ENCODE measurements around the gene SLIT3.

The SLIT3 gene

DNA sequence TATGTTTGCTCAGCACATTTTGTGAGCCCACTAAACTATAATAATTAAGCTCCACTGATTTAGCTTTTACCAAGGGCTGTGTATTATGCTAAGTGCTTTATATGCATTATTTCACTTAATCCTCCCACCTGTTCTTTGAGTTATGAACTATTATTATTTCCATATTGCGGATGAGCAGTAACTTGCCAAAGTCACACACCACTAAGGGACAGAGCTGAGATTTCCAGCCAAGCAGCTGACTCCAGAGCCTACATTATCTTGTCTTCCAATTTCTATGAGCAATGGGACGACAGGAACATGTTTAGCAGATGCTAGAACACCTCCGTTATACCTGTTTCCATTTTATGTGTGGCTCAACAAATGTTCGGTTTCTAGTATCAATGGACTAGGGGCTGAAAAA lies 484.3 kb downstream of the SLIT3 start:
- no peak for DNase-seq

DNA sequence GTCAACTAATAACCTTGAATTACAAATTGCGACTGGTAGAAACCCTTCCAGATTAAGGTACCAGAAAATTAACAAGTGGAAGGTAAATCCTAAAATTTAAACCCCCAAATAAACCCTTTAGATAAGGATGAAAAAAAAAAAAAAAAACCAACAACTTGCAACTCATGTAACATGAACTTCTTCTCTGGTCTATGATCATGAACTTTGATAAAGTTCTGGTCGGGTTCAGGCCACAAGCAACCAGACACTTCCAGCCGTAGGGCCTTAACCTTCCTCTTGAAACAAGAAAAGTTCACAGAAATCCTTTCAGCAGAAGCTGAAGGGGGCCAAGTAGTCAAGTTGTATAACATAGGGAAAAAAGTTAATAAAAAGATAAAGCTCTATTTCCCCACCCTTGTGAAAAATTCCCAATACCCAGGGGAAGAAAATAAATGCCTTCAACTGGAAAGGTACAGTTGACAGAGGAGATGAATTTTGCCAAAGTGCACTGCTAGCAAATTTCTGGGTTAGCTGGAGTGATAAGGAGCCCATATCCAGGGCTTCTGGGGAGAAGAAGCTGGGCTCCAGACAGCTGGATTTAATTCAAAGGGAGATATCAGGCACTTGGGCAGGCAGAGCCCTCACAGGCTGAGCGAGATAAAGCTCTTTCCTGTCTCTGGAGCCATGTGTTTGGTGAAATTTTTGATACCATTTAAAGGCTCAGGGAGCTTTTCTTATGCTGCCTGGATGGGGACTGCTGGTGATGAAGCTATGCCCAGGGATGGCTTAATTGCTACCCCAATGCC lies 487.6 kb downstream of the SLIT3 start:
- DNase-seq = no peak

DNA sequence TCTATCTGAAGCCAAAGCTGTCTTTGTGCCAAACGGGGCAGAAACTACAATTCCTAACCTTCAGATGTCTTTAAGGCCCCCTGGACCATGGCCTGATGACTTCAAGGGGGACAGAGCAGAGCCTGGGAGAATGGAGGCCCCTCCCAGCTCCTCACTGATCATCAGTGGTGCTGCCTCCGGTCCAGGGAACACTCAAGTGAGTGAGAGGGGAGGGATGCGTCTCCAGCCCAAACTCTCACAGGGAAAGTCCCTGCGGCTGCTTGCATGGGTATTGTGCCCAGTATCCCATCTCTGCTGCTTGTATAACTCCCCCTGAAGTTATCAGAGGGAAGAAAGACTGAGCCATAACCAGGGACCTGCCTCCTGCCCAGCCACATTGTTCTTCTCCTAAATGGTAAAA lies 490.3 kb downstream of the SLIT3 start:
- DNase-seq = no peak

DNA sequence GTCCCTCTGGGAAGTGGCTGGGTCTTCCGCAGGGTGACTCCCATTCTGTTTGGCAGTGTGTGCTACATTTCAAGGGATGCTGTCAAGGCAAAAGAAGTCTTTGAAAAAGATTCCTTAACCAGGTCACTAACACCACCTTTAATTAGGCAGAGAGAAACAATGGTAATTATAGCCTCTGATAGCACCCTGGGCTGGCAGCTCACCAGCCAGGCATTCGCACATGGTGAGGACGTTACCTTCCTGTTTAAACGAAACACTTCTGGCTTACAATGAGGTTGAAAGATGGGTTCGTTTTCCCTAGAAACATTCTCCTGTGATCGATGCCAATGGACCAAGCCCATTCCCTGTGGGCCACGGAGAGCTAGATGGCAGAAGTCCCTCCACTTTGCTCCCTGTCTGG lies 491.7 kb downstream of the SLIT3 start:
- no peak for DNase-seq

DNA sequence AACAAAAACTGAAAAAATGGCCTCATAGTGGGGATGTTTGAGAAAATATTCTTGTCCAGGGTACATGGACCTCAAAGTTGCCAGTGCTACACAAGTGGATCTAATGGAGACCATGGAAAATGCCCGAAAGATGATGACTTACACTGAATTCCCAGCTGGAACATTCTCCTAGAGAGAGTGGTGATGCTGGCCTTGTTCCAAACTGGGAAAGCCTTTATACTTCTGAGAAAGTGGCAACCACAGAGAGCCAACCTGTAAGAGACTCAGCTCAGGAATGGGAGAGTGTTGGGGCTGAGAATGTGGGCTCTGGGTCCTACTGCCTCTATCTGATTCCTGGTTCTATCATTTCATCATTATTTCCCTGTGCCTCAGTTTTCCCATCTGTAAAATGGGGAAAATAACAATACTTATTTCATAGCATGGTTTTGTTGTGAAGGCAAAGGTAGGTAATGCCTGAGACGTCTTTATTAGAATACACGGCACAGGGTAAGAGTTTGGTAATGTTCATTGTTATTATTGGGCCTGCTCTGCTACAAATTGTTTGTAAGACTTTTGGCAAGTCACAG lies 492.8 kb downstream of the SLIT3 start:
- DNase-seq = no peak

DNA sequence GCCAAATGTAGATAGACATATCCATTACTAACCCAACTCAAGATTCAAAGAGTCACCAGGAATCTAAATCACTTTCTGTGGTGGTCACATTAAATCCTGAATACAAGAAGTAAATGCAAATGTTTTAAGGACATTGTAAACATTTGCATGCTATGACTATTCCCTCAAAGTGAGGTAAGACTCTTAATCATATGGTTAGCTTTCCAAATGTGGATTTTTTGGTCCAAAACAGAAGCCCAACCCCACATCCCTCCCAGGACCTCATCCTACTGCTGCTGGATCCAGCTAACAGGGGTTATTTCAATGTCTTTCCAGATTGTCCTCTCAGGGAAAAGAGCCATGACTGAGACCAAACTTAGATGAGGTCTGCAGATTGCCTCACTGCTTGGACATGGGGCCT lies 493.7 kb downstream of the SLIT3 start:
- DNase-seq = no peak

DNA sequence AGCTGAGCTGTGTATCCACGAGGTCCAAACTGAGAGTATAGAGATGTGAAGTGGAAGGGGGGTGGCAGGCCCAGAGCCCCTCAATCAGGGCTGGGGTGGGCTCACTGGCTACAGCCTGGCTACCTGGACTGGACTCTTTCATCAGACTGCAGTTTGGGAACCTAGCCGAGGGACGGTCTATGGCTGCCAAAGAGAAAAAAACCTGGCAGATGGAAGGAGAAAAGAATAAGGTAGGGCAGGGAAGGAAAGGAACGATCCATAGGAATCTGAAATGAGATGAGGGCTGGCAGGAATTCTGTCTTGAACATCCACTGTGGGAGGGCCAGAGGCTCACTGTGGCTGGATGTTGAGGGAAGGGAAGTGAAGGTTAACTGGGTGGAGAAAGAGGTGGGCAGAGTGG lies 497.4 kb downstream of the SLIT3 start:
- DNase-seq = no peak

DNA sequence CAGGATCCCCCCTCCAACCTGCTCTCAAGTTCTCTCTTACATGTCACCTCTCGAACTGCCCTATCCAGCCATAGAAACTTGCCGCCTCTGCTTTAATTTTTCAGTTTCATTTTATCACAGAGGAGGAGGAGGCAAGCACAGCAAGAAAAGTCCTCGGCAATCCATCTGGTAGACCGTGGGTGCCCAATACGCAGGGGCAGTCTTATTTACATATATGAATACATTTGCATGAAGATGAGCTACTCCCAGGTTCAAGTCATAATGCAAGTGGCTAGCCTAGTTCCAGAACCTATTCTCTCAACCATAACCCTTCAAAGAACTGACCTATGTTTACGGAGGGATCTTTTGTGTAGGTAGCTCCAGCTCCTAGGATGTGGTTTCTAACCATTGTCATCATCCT lies 498.6 kb downstream of the SLIT3 start:
- DNase-seq = no peak

DNA sequence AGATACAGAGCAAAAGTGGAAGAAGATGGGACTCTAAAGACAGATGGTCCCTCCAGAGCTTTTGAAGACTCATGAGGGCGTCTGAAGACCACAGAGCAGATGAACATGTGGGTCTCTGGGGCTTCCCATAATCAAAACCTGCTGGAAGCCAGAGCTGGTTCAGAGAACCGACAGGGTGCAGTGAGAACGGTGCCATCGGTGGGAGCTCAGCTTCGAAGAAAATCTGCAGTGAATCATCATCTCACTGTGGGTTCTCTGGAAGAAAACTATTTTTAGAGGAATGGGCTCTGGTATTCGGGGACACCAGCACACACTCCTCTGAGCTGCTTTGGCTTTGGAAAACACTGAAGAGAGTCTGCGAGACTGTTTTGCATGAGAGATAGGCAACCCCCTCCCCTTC lies 499.4 kb downstream of the SLIT3 start:
- no peak for DNase-seq

DNA sequence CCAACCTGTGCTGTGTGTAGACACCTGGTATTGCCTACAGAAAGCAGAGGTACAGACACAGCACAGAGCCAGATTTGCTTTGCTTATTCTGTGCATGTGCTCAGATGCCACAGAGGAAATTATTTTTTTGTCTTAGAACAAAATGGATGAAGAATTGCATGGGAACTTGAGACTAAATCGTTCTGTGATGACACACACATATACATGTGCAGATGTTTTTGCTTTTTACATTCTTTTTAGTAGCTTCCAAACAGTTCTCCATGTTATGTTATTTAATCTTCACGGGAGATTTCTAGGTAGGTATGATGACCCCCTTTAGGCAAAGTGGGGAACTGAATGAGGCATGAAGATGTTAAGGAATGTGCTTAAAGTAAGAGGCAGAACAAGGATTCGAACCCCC lies 500.2 kb downstream of the SLIT3 start:
- DNase-seq = no peak

DNA sequence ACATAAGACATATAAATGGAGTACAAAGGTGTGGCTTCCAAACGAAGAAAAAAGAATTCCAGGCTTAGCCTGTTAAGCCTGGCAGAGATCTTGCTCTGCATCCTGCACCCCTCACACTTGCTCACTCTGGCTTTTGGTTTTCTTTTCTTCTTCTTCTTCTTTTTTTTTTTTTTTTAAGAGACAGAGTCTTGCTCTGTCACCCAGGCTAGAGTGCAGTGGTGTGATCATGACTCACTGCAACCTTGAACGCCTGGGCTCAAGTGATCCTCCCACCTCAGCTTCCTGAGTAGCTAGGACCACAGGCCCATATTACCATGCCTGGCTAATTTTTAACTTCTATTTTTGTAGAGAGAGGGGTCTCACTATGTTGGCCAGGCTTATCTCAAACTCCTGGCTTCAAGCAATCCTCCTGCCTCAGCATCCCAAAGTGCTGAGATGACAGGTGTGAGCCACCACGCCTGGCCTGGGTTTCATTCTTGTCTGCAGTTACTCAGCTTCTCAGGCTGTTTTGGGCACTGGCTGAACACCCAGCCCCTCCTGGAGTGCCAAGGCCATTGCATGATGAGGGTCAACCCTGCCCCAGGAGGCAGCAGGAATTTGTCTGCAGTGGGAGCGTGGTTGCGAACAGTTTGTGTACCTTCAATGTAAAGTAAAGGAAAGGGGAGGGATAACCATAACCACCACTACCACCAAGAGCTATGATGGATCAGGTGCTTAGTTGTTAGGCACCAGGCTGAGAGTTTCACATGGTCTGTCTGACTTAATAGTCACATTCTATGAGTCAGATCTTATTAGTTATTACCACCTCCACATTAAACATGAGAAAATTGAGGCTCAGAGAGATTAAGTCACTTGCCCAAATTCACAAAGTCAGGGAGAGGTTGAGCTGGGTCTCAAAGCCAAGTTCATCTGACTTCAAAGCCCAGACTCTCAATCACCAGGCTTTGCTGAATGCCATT lies 502.6 kb downstream of the SLIT3 start:
- DNase-seq = no peak

DNA sequence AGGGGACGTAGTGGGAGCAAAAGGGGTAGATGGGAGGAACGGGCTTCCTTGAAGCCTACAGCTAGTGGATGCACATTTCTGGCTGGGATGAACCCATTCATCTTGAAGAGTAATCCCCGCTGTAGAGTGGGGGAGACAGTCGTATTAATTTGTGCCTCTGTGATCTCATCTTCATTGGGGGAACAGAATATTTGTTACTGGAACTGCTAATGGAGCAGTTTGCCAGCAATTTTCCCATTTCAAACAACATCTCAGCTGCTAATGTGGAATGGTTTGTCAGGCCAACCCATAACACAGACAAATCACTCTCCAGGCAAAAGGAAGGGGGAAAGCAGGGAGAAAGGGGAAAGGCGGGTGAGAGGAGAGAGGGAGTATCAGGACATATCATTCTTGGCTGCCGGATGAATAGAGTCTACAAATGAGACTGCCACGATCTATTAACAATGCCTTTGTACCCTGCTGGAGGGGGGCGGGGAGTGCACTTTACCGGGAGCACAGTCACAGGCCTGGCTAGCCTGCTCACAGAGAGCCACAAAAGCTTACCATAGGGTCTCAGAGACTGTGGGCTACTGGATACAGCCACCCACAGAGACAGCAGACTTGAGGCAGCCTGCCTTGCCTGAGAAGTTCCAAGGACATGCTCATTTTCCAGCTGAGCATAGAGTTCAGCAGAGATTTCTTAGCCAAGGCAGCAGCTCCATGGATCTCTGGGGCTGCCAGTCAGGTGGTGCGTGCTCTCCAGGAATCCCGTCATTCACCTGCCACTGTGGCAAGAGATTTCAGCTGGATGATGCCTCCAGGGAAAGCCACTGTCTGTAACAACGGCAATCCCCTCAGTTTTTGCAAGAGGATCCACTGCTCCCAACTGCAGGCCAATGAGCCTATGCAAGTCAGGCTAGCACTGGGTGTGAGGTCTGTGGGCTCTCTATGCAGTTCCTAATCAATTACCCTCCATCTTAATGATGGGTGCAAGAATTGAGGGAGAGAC lies 504.1 kb downstream of the SLIT3 start:
- no peak for DNase-seq

DNA sequence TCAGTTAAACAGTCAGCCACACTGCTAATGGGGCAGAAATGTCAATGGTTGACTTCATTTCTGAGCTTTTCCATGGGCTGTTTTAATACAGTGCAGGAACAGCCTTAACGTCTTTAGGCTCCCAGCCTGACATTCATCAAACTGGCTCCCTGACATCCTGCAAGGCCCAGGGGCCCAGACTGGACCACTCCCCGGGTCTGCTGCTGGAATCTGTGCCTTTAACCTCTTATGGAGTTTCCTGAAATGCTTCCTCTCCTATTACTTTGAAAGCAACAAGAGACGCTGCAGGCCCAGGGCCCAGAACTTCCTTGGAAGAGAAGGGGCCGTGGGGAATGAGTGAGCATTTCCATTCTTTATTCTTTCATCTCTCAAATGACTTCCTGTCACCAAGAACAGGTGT lies 504.9 kb downstream of the SLIT3 start:
- DNase-seq = peak; percentile 51

DNA sequence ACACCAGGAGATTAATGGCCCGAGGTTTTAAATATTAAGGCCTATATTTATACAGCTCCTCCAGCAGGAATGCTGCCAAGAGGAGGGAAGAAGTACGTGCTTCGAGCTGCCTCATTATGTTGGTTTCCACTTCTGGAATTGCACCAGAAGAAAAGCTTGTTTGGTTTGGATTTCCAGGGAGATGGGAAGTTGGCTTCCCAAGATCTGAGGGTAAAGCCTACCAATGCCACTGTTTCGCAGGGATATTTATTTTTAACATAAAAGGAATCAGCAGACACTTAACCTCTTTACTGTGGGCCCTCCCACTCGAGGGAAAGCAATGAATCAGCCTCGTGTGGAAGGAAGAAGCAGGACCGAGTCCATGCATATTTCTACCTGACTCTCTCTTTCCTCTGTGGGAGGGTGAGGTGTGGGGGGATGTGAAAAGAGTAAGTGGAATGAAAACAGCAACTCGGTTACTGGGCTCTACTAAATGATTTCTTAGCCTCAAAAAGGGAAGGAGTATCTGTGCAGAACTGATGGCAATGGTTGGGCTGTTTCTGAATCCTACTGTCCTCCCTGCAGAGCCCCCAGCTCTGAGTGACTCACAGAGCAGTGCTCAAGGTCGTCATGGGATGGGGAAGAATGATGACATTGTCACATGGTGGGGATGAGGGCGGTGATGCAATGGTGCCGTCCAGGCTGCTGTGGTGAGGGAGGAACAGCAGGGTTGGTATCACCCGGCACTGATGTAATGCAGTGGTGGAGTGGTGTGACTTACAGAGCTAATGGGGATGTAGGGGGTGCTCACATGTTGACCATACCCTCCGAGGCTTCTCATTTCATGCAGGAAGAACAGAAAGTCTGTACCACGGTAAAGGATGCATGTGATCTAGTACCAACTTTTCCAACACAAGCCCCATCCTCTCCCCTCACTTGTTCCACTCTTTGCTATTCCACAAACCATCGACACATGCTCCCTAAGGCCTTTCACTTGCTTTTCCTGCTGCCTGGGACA lies 506.8 kb downstream of the SLIT3 start:
- DNase-seq = peak; percentile 57

DNA sequence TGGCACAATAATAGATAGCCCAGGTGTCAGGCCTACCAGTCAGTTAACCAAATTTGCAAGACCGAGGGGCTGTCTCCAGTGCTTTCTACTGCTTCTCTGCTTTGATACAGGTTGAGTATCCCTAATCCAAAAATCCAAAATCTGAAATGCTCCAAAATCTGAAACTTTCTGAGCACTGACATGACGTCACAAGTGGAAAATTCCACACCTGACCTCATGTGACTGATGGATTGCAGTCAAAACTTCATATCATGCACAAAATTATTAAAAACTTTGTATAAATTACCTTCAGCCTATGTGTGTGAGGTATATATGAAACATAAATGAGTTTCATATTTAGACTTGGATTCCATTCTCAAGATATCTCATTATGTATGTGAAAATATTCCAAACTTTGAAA lies 508.3 kb downstream of the SLIT3 start:
- DNase-seq = no peak

DNA sequence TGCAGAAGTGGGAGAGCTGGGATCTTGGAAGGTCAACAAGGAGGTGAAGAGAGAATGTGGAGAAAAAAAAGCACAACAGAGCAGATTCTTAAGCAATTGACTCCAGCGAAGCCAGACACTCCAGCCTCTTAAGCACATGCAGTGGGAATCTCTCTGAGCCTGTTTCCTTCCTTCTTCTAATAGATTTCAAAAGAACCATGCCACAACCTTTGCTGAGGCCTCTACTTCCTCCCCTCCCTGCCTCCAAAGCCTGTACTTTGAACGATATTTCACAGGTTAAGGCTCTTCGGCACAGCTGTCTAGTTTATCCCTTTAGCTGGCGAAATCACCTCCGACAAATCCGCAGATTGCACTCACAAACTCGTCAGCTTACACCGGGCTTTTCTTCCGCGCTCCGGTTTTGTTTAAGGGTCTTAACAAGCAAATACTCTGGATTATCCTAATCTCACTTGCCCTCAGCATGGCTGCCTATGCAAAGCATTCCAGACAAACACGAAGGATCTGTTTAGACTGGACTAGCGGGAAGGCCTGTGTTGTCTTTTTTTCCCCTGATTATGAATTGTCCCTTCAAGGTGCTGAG lies 510.2 kb downstream of the SLIT3 start:
- no peak for DNase-seq

DNA sequence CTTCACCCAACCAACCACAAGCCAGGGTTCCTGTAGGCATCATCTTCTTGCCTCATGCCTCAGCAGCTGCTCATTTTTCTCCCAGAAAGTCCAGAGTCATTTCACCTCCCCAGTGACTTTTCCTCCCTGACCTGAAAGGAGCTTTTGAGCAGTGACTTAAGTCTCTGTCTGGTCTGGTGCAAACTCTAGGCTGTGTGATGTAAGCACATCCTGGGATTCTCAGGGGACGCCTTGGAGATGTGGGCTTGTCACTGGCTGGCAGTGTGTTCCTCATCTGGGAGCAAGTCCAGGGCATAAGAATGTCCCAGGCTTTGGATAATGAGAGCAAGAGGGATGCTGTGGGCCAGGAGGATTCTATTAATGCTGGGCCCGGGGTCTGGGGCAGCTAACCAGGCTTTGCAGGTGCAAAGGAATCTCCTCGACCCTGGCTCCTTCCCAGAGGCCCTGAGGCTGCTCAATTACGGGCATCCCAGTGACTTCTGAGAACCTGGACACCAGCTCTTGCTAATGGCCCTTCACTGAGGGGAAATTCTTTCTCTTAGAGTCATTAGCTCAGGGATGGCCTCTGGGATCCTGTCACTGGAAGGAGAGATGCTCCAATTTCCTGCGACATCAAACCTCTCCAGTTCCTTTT lies 510.8 kb downstream of the SLIT3 start:
- DNase-seq = no peak

DNA sequence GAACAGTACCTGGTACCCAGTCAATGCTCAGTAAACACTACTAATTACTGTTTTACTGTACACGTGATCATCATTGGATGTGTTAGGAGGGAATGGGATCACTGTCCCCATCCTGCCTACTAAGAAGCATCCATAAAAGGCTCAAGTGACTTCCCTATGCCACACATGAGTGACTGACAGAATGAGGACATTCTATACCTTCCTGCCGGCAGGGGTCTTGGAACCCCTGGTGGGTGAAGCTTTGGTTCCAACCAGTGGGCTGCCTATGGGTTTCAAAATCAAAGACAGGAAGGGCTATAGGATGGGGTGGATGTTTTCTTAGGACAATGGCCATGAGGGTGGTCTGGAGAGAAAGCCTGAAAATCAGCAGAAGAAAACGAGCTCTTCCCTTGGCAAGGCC lies 512.2 kb downstream of the SLIT3 start:
- DNase-seq = no peak

DNA sequence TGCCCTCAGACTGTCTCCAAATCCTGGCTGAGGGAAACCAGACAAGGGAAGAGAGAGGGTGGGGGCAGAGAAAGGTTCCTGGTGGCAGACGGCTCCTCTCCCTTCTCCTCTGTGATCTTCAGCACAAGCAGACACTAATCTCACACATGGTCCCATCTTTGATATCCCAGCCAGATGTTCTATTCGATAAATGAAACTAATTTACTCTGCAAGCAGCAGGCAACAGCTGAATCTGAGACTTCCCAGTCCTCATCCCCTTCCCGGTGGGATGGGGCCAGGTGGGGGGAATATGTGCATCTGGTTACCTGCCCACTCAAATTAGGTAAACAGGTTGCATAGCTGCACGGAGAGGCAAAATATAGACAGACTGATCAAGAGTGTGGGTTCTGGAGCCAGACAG lies 512.8 kb downstream of the SLIT3 start:
- no peak for DNase-seq

DNA sequence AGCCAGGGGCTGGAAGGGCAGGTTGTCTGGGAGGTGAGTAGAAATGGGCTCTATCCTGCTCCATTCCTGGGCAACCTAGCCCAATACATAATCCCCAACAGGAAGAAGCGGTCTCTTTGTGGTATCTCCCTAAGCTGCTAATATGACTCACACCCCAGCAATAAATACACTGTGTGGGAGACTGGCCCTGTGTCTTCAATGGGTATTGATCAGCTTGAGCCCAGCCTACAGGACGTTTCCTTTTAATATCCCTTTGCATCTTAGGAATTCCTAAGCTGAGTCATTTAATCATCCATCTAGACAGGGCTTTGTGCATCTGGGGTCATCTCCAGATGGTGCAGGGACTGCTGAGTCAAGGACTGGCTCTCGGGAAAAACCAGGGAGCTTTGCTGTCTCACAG lies 514.8 kb downstream of the SLIT3 start:
- DNase-seq = no peak

All from left hindlimb (tissue), 1 donor.